NCI-H69 (cell line): ENCODE measurements around the gene COPG1.
A peak's percentile ranks its signal among the peaks of the same experiment; 100 is the strongest.

ENCODE experiments used
- DNase-seq: peaks from one replicate; lab custom pipeline; 2025; lab: John Stamatoyannopoulos, UW

The COPG1 gene

DNA sequence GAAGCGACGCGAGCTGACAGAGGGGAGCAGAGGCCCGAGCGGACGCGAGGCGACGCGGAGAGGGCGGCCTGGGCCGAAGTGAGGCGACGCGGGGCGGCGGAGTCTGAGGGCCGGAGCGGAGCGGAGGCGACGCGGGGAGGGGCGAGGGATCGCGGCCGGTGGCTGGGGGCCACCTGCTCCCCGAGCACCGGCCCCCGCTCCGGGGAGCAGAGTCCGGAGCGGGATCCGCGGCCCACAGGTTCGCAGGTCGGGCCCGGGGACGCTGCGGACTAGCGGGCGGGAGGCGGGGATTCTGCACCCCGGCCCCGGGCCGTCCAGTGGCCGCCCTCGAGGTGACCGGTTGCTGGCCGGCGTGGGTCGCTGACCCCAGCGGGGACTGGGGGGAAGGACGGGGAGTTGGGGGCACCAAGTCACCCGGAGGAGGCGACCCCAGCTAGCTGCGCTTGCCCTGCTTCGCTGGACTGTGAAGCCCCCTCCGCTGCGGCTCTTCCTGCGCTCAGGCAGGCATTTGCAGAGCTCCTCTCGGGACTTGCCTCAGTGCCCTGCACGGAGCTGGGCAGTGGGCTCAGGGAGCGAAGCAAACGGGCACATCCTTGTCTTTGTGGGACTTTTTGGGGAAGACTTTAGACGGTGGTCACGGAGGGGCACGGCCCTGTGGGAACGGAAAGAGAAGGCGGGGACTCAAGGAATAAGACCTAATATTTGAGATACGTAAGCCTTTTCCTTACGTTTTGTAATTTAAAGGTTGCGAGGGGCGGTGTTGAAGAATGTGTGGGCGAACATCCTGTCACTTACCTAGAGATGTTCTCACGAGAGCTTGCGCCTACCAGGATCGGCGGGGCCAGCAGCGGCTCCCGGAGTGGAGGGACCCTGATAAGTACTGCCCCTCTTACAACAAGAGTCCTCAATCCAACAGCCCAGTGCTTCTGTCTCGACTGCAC, 29.8 kb downstream of the COPG1 start:
- peak; percentile 47 for DNase-seq

DNA sequence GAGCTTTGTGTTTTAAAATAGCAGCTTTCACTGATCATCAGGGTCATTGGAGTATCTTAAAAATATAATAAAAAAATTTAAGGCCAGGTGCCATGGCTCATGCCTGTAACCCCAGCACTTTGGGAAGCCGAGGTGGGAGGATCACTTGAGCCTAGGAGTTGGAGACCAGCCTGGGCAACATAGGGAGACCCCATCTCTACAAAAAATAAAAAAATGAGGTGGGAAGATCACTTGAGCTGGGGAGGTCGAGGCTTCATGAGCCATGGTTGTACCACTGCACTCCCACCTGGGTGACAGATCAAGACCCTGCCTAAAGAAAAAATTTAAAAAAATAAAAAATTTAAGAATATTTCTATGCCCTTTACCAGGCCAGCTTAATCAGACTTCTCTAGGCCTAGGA, 30.8 kb downstream of the COPG1 start:
- no peak for DNase-seq

DNA sequence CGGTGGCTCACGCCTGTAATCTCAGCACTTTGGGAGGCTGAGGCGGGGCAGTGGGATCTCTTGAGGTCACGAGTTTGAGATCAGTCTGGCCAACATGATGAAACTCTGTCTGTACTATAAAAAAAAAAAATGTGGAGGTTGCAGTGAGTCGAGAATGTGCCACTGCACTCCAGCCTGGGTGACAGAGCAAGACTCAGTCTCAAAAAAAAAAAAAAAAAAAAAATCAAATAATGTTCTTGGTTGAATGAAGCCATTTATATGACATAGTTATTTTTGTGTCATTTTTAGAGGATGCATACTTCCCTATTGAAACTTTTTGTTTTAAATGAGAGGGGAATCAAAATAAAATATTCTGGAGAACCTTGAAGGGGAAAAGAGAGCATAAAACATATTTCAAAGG, 32.3 kb downstream of the COPG1 start:
- DNase-seq, result no peak

DNA sequence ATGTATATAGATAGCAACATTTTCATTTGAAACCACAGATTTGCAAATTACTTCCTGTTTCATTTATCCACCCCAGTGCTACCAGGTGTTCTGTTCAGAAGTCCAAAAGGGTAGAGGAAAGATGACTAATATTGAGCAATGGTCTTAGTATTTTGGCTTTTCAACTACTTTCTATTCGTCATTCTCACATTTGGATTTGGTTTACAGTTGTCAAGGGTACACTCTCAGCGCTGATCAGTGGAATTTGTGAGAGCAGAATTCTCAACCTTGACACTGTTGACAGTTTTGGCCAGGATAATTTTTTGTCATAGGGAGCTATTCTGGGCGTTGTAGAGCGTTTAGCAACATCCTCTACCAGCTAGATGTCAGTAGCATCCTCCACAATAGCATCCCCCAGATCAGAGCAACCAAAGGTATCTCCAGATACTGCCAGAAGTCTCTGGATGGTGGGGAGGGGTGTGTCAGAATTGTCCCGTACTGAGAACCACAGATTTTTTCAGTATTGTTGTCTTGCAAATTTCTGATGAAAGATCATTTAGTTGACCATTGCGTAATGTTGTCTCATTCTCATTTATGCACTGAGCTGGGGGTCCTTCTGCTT, 33.4 kb downstream of the COPG1 start:
- no peak for DNase-seq

DNA sequence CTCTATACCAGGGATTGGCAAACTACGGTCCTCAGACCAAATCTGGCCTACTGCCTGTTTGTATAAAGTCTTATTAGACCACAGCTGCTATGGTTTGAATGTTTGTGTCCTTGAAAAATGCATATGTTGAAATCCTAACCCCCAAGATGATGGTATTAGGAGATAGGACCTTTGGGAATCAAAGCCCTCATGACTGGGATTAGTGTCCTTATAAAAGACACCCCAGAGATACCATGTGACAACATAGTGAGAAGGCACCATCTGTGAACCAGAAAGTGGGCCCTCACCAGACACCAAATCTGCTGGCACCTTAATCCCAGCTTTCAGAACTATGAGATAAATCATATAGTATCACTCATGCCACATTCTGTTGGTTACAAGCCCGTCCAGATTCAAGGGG, 36.7 kb downstream of the COPG1 start:
- no peak for DNase-seq

DNA sequence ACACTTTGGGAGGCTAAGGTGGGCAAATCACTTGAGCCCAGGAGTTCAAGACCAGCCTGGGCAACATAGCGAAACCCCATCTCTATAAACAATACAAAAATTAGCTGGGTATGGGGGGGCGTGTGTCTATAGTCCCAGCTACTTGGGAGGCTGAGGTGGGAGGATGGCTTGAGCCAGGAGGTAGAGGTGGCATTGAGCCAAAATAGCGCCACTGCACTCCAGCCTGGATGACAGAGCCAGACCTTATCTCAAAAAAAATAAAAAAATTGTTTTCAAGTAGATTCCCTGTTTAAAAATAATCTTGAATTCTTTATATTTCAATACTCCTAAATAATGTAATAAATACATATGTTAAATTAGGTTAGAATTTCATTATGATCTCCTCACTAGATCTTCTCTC, 39.0 kb downstream of the COPG1 start:
- no peak for DNase-seq

DNA sequence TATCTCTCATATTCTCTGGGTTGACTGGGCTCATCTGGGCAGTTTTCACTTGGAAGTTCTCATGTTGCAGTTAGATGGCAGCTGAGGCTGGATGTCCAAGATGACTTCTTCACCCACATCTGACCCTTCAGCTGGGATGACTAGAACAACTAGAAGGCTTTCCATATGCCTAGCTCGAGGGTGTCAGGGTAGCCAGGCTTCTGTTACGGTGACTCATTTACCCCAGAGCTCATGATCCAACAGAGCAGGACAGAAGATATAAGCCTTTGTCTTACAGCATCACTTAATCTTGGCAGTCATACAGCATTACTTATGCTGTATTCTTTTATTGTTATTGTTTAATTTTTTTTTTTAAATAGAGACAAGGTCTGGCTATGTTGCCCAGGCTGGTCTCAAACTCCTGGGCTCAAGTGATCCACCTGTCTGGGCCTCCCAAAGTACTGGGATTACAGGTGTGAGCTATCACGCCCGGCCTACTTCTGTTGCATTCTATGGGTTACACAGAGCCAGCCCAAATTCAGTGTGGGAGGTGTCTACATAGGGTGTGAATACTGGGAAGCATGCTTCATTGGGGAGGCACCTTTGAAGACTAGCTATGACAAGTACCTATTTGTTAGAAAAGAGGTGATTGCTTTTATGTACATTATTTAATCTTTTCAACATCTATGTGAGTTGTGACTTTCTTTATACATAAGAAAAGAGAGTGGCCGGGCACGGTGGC, 40.0 kb downstream of the COPG1 start:
- no peak for DNase-seq

DNA sequence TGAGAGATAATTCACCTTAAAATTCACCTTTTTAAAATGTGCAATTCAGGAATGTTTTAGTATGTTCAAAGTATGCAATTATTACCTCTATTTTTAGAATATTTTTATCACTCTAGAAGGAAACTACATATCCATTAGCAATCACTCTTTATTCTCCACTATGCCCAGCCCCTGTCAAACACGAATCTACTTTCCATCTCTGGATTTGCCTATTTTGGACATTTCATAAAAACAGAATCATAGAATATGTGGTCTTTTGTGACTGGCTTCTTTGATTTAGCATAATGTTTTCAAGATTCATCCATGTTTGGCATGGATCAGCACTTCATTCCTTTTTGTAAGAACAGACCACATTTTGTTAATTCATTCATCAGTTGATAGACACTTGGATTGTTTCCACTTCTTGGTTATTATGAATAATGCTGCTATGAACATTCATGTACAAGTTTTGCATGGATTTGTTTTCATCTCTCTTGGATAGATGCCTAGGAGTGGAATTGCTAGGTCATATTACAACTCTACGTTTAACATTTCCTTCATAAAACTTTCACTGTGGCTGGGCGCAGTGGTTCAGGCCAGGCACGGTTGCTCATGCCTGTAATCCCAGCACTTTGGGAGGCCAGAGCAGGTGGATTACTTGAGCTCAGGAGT, 42.0 kb downstream of the COPG1 start:
- DNase-seq, result no peak

DNA sequence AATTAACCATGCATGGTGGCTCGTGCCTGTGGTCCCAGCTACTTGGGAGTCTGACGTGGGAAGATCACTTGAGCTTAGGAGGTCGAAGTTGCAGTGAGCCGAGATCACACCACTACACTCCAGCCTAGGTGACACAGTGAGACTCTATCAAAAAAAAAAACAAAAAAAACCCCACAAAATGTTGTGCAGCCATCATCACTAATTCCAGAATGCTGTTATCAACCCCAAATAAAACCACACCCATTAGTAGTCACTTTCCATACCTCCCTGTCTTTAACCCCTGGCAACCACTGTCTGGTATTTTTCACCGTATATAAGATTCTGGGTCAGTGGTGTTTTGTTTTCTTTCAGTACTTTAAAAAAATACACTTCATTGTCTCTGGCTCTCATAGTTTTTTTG, 45.9 kb downstream of the COPG1 start:
- no peak for DNase-seq

DNA sequence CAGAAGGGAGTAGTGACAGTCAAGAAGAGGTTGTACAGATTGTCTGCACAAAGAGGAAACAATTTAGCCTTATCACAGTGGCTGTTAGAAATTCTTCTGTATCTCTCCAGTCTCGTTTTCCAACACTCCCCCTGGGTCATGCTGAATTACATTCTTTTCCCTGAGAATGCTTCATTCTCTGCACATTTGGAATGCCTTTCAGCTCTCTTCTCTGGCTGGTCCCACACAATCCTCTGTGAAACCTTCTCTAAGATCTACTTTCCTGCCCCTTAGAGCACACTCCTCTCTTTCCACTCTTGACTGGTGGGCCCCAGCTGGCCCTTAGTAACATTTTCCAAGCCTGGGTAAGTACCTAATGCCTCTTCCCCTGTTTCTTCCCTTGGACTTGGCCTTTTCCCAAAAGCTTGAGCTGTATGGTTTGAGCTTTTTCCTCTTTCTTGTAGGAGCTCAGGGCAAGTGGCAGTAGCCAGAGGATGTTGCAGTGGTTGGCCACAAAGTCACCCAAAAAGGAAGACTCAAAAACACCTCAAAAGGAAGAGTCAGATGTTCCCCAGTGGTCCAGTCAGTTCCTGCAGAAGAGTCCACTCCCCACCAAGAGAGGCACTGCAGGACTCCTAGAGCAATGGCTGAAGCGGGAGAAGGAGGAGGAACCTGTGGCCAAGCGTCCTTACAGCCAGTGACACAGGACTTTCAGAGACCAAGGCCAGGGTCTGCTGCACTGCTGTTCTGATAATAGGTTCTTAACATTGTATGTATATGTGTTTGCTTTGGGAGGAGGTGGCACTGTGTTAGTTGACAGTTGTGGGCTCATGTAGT, 54.9 kb downstream of the COPG1 start:
- no peak for DNase-seq

DNA sequence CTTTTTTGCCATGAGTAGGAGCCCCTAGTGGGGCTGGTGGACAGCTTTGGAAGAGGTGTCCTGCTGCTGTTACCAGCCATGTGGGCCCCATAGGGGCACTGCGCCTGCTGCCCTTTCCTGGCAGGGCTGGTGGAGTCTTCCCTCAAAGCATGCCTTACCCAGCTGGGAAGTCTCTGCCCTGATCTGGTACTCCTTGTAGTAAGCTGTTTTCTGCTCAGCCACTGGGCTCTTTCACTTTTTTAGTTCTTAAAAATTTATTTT, 55.5 kb downstream of the COPG1 start:
- DNase-seq, result peak; percentile 2

DNA sequence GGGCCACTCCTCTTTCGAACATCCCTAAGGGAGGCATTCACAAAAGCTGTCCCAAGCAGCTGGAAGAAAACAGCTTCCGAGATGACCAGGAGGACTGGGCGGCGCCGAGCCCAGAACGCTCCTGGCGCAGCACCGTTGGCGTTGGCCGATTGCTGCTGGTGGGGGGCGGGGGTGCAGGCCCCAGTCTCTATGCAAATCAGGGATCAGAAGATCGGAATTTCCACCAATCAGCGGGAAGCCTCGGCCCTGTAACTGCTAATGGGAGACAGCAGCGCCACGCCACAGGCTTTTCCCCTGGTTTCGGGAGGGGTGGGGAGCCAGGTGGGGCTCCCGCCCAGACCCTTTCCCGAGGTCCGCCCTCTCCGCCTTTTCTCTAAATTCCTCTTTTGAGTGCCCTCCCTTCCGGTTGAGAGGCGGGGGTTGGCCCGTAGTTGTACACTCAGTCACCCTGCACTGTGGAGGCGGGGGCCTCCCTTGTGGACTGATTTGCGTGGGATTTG, 56.2 kb downstream of the COPG1 start:
- peak; percentile 97 for DNase-seq

DNA sequence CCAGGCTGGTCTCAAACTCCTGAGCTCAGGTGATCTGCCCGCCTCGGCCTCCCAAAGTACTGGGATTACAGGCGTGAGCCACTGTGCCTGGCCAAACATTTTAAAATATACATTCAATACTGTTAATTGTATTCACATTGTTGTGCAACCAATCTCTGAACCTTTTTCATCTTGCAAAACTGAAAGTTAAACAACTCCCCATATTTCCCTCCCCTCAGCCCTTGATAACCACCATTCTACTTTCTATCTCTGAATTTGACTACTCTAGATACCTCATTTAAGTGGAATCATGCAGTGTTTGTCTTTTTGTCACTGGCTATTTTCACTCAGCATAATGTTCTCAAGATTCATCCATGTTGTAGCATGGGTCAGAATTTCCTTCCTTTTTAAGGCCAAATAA, 59.2 kb downstream of the COPG1 start:
- no peak for DNase-seq

DNA sequence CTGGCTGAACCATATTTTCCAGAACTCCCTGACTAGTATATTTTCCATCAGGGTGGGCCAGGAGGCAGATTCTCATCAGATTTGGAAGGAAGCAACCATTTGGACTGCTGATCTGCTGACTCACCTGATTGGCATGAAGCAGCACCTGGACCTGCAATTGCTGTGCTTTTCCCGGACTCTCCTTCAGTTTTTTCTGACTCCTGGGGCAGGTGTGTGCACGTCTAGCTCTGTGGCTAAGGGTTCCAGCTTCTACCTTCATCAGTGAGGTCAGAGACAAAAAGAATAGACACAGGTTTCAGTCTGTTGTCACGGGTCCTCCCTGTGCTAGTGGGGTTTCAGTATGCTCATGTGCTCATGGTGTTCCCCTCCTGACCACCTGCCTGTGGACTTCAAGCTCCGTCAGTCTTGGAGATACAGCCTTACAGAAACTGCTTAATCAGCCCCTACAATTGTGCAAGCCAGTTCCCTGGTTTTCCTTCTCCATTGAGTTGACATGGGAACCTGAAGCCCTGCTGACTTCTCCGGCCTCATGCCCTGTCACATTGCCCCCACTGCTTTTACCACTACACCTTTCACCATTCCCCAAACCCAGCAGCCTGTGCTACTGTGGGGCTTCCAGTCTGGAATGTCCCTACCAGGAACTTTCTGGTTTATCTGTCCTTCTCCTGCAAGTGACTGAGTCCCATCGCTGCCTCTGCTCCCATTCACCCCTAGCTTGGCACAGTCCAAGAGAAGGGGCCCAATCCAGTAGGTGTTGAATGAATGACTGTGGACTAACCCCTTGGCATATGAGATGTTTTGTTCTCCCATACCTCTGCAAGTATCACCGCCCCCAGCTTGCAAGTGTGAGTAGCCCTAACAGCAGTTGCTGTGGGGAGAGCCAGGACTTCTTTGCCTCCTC, 61.0 kb downstream of the COPG1 start:
- no peak for DNase-seq

DNA sequence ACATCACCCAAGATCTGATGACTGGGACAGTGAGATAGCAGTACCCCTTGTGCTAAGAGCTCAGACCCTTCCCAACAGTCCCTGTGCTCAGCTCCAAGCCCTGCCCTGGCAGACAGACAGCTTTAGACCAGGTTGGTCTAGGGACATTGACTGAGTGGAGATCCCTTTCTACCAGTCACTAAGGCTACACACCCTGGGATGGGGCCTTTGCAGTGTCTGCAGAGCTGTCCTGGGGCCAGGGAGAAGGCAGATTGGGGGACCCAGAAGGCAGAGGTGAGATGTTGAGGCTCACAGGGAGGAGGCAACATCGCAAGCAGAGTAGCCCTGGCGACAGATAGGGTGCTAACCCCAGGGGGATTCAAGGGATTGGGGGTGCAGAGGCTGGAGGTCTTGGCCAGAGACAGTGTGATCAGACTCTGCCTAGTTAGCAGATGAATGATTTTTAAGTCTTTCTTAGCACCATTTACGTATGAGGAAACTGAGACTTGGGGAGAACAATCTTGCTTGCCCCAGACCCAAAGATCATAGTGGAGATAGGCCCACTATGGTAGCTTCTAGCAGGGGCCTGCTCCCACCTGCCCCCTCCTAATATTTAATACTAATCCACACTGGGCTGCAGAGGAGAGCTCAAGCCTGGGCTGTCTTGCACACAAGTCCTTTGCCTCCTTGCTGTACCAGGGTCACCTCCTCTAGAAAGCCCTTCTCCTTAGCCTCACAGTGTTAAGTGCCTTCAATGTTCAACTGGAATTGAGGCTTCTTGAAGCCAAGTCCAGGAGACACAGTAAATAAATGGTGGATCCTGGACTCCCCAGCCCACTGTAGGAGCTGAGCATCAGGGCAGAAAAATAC, 61.9 kb downstream of the COPG1 start:
- DNase-seq, result no peak

DNA sequence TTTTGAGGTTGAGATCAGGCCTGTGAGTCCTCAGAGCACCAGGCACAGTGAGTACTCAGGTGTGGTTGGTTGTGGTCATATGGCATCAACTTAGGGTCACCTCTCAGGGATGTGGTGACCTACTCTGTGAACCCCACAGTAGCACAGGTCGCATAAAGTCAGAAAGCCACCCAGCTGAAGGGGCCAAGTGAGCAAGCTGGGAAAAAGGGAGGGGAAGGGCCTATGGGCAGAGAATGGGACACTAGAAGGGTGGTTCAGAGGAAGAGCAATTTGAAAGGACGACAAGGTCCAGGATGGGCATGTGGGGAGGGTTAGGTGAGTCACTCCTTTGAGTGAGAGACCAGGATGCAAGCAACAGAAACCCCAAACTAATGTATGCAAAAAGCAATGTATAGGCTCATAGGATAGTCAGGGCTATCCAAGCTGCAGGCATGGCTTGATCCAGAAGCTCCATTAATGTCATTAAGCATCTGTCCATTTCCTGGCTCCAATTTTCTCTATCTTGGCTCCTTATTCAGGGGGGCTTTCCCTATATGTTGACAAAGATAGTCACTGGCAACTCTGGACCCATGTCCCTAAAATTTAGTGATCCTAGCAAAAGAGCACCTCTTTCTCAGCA, 62.7 kb downstream of the COPG1 start:
- no peak for DNase-seq

DNA sequence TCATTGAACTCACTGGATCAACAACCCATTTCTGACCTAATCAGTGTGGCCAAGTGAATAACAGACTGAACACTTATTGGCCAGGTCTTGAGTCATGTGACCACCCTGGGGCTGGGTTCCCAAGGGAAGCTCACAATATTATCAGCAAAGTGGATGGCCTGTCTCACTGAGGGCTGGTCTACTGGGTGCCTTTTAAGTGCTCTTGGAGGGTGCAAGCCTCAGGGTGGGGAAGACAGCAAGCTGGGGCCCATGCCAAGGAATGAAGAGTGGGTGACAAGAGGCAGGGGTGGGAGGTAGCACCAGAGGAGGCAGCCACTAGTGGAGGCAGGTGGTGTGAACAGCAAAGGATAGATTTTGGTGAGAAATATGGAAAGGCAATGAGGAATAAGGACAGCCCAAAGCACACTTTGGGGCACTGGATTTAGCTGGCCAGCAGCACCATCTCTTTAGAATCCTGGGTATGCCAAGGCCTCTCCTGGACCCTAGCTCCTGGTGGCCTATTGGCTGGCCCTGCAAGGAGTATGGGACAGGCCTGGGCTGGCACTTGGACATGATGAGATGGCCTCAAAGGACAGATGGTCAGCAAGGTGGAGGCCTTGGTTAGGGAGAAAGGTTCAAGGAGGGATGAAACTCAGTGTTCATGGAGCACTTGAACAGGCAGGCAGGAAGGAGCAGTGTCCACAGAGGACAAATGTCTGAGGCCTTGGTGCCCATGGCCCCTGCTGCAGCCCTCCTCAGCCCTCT, 63.4 kb downstream of the COPG1 start:
- DNase-seq, result peak; percentile 24

DNA sequence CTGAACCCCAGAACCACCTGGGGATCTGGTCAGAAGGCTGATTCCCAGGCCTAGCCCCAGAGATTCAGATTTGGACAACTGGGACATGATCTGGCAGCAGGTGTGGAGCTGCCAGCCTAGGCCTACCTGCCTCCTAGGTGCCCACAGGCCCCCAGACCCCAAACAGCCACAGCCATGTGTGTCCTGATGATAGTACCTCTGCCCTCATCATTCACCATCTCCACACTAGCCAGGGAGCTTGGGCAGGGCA, 63.9 kb downstream of the COPG1 start:
- peak; percentile 36 for DNase-seq
